Measurements from ENCODE around the gene DNAJC13.

Gene DNAJC13

DNA sequence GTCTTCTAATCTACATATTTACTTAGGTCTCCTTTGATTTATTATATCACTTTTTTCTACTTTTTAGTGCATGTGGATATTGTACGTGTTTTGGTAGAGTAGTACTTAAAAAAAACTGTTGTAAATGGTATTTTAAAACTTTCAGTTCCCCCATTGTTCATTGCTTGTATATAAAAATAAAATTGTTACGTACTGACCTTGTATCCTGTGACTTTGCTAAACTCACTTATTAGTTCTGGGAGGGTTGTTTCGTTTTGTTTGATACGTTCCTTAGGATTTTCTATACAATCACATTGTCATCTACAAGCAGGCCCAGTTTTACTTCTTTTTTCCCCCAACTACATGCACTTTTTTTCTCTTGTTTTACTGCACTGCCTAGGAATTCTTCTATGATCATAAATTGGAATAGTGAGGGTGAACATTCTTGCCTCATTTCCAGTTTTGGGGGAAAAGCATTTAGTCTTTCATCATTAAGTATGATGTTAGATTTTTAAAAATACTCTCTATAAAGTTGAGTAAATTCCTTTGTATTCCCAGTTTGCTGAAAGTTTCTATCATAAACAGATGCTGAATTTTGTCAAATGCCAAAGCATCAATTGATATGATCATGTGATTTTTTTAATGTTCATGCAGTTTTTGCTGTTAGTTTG, 146.2 kb downstream of the DNAJC13 start:
- TF ChIP-seq CTCF (IDR thresholded peaks at IDR 0.05) = no peak

GRCh38 chr3:132564070-132564465, 146.8 kb downstream of the DNAJC13 start:
- no peak for TF ChIP-seq CTCF (IDR thresholded peaks at IDR 0.05)

GRCh38 chr3:132568422-132568821, 151.1 kb downstream of the DNAJC13 start:
- no peak for TF ChIP-seq CTCF (IDR thresholded peaks at IDR 0.05)

- TF ChIP-seq CTCF (IDR thresholded peaks at IDR 0.05) = no peak
Observed at GRCh38 chr3:132569153-132569552, 151.9 kb downstream of the DNAJC13 start.

GRCh38 chr3:132569580-132569979, 152.3 kb downstream of the DNAJC13 start:
- no peak for TF ChIP-seq CTCF (IDR thresholded peaks at IDR 0.05)

DNA sequence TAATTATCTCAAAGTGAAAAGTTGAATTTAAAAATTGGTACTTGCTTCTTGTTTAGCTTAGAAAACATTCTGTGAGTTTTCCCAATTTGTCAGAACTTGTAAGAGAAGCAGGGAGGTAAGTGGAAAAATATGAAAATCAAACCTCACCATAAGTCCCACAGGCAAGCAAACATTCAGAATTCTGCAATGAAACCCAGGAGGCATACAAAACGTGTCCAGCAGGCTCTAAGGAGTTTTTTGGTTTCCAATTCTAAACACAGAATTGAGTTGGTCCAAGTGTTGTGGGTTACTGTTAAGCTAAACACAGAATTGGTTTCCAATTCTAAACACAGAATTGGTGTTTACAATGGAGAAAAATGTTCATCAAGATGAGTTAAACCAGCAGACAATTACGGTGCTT, 152.7 kb downstream of the DNAJC13 start:
- TF ChIP-seq CTCF (IDR thresholded peaks at IDR 0.05) = no peak

DNA sequence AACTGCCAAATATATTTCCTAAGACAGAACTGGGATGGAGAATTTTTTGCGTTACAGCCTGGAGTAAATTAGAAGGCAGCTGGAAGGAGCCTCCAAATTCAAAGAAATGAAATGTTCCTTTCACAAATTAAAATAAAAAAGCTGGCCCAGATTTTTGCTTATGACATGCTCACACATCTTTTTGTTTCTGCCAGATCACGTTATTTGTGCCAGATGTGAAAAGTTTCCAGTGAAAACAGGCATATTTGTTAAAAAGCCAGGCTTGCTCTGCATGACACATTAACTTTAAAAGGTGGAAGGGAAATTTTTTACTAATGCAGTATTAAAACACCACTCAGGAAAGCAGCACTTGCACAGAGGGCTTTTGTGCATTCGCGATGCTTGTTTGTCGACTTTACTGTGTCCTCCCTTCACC, 156.5 kb downstream of the DNAJC13 start:
- no peak for TF ChIP-seq CTCF (IDR thresholded peaks at IDR 0.05)

DNA sequence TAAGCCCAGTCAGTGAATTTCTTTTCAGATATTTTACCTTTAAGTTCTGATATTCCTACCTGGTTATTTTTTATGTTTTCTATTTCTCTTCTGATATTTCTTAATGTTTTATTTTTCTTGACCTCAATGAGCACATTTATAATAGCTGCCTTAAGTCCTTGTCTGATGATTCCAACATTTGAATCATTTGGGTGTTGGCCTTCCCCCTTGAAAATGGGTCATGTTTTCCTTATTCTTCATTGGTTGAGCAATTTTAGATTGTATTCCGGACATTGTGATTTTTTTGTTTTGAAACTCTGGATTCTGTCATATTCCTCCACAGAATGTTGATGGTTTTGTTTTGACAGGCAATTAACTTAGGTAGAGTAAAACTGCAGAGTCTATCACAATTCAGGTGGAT, 170.1 kb downstream of the DNAJC13 start:
- TF ChIP-seq CTCF (IDR thresholded peaks at IDR 0.05) = no peak

Measured in LNCAP (cell line).